ENCODE data around the gene CACNA2D1. TPM values are rescaled to one million over a fixed set of nuclear protein-coding genes. Genes with fewer than 3 reads are reported as not detected.

The CACNA2D1 gene
- polyA plus RNA-seq, 1 experiment, result 6.0 TPM

GRCh38 chr7:82416402-82416801 lies 27.2 kb downstream of the CACNA2D1 start:
- Histone ChIP-seq H3K36me3 (ENCODE audit: control insufficient read depth, insufficient read depth, low read length) (no peaks in the 10 kb centered on the region), H3K27me3 (ENCODE audit: control insufficient read depth, insufficient read depth, low read length) (no peaks in the 10 kb centered on the region), H3K4me3 (ENCODE audit: low read depth, low read length) (no peak overlapping the region)
- ChIA-PET POLR2A (no interaction called here), CTCF (no interaction called here)
- no peak for TF ChIP-seq CTCF (IDR thresholded peaks at IDR 0.05; ENCODE audit: insufficient read depth, low read depth, low read length)
- no peak for DNase-seq (ENCODE audit: low read depth)

- Histone ChIP-seq H3K27me3 (ENCODE audit: control insufficient read depth, insufficient read depth, low read length) (no peaks in the 10 kb centered on the region), H3K4me3 (ENCODE audit: low read depth, low read length) (no peak overlapping the region), H3K36me3 (ENCODE audit: control insufficient read depth, insufficient read depth, low read length) (no peaks in the 10 kb centered on the region)
- DNase-seq (ENCODE audit: low read depth), result no peak
- POLR2A ChIA-PET, result no interaction called here
- CTCF ChIA-PET, result no interaction called here
- TF ChIP-seq CTCF (IDR thresholded peaks at IDR 0.05; ENCODE audit: insufficient read depth, low read depth, low read length), result no peak
These were observed 29.2 kb downstream of the CACNA2D1 start for GRCh38 chr7:82414389-82414788.

GRCh38 chr7:82413237-82413636 lies 30.3 kb downstream of the CACNA2D1 start:
- Histone ChIP-seq H3K27me3 (ENCODE audit: control insufficient read depth, insufficient read depth, low read length) (no peaks in the 10 kb centered on the region), H3K36me3 (ENCODE audit: control insufficient read depth, insufficient read depth, low read length) (no peaks in the 10 kb centered on the region), H3K4me3 (ENCODE audit: low read depth, low read length) (no peak overlapping the region)
- CTCF ChIA-PET, result no interaction called here
- TF ChIP-seq CTCF (IDR thresholded peaks at IDR 0.05; ENCODE audit: insufficient read depth, low read depth, low read length), result no peak
- no peak for DNase-seq (ENCODE audit: low read depth)
- POLR2A ChIA-PET, result no interaction called here

DNA sequence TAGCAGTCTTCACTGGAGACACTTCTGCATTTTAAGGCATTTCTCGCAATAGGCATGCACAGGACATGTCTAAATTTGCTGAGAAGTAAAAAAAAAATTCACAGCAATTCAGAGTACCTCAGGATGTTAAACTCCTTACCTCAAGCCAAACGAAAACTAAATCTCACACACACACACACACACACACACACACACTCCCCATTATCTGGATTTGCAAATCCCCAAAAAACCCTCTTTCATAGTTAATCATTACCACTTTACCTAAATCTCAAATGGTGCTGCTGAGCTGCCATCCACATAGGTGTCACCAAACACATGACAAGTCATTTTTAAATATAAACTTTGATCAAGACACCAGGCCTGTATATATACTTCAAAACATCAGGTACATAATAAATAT lies 31.8 kb downstream of the CACNA2D1 start:
- CTCF ChIA-PET, result interaction anchor here (0.7 kb wide), 1 partner anchor 630 kb away, joined by 3 read pairs; no protein-coding TSS in a partner anchor
- POLR2A ChIA-PET, result interaction anchor here (0.6 kb wide), 1 partner anchor 197 kb away, joined by 21 read pairs; no protein-coding TSS in a partner anchor

DNA sequence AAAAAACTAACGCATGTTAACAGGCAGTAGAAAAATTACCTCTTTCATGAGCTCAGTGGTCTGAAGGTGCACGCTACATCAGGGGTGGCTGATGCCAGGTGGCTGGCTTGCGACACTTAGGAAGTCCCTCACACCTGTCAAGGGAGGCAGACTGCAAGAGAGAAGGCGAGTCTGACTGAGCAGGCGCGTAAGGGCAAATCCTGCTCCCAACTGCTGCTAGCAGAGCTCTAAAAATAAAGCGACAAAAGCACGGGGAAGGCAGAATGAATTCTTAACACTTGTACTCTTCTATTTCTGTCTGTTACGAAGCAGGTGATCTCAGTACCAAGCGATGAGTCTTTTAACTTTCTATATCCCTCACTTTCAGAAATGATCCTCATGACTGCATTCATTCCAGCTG lies 33.1 kb downstream of the CACNA2D1 start:
- ChIA-PET CTCF (interaction anchor here (0.8 kb wide), 1 partner anchor 93 kb away, joined by 3 read pairs; no protein-coding TSS in a partner anchor), POLR2A (no interaction called here)
- H3K4me3 ChIP-seq (ENCODE audit: low read depth, low read length), result no peak overlapping the region
- no peaks in the 10 kb centered on the region for H3K27me3 ChIP-seq (ENCODE audit: control insufficient read depth, insufficient read depth, low read length)
- no peak for TF ChIP-seq CTCF (IDR thresholded peaks at IDR 0.05; ENCODE audit: insufficient read depth, low read depth, low read length)
- DNase-seq (ENCODE audit: low read depth), result no peak
- no peaks in the 10 kb centered on the region for H3K36me3 ChIP-seq (ENCODE audit: control insufficient read depth, insufficient read depth, low read length)

More for the DNA sequence above, 31.8 kb downstream of the CACNA2D1 start:
- H3K36me3 ChIP-seq (ENCODE audit: control insufficient read depth, insufficient read depth, low read length), result no peaks in the 10 kb centered on the region
- no peak for TF ChIP-seq CTCF (IDR thresholded peaks at IDR 0.05; ENCODE audit: insufficient read depth, low read depth, low read length)
- no peak for DNase-seq (ENCODE audit: low read depth)
- no peaks in the 10 kb centered on the region for H3K27me3 ChIP-seq (ENCODE audit: control insufficient read depth, insufficient read depth, low read length)
- no peak overlapping the region for H3K4me3 ChIP-seq (ENCODE audit: low read depth, low read length)
